Measurements from ENCODE around the gene GFOD1. TPM values are rescaled to one million over a fixed set of nuclear protein-coding genes. Genes with fewer than 3 reads are reported as not detected.

Gene GFOD1, protein sequence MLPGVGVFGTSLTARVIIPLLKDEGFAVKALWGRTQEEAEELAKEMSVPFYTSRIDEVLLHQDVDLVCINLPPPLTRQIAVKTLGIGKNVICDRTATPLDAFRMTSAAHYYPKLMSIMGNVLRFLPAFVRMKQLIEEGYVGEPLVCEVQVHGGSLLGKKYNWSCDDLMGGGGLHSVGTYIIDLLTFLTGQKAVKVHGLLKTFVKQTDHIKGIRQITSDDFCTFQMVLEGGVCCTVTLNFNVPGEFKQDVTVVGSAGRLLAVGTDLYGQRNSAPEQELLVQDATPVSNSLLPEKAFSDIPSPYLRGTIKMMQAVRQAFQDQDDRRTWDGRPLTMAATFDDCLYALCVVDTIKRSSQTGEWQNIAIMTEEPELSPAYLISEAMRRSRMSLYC
- total RNA-seq = 1 to 10 TPM; 8.0 to 8.7 TPM

DNA sequence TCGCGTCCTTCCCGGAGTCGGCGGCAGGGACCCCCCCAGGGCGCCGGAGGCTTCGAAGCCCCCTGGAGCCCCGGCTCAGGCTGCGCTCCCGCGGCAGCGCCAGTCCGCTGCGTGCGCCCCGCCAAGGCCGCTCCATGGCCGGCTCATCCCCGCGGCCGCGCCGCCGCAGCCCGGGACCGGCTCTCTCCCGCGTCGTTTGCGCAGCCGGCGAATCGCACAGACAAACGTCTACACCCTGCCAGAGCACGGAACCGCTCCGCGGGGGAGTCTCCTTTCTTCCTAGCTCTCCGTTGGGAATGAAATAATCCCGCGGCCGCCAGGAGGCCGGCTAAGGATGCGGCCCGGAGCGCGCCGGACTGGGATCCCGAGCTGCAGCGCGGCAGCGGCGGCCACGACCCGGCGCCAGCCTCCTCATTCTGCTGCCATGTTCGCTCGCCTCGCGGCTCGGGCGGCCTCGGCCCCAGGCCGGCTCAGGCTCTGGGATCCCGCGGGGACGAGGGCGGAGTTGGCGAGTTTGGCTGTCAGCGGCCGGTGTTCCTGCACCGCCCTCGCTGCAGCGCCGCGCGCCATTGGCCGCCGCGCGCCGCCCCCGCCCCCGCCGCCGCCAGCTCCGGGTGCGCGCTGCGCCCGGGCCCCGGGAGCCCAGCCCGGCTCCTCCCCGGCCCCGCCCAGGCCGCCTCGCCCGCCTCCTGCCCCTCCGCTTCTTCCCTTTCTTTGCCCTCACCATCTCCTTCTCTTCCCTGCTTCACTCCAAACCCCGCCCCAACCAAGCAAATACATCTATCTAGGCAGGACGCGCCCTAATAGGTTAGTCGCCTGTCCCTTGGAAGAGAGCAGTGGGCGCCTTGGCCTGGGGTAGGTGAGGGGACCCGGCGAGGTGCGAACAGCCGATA, at the start of gene GFOD1:
Gene GFOD1, minus strand, starts transcription at position 479 of the 893 bp plus-strand sequence. CDS start 710 bp downstream, outside the sequence.
- peaks cover 12% of the 10 kb centered on the region for H3K27me3 Mint-ChIP-seq (ENCODE audit: low read depth)

DNA sequence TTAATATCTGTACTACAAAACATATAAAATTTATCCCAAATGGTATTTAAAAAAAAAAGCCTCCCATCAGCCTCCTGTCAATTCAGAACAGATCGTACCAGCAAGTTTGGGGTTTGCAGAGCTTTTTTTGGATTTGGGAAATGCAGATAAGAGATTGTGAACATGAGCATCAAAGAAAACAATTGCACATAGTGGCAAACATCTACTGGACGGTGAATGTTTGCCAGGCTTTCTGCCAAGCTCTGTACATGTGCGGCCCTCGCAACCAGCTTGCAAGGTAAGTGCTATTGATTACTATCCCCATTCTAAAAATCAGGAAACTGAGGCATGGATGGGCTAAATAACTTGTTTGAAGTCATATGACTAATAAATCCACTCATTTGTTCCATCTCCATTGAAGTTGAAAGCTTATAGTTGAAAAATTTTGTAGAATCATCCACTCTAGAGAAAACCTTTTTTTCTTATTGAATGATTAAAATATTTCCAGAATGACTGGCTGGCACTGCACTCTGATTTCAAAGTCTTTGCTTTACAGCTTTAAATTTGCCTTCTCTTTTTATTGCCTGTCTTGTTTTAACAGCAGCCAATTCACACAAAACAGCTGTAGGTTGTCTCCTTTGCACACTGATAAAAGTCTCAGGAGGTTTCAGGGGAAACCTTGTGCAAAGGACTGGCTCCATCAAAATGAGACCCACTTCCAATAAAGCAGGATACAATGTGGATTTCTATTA, 49.6 kb upstream of the GFOD1 start:
- H3K27ac Mint-ChIP-seq = no peak overlapping the region

More for the DNA sequence above, at the start of gene GFOD1:
- Mint-ChIP-seq H3K9me3 (ENCODE audit: insufficient read depth) (no peaks in the 10 kb centered on the region), H3K4me1 (ENCODE audit: low read depth) (peaks cover 49% of the 10 kb centered on the region), H3K36me3 (ENCODE audit: low read depth) (peaks cover 5% of the 10 kb centered on the region), H3K27ac (peak within 1 kb of the TSS; percentile 80), H3K4me3 (peak within 1 kb of the TSS; percentile 84)
- peak; percentile 82 for DNase-seq
- ATAC-seq = peak; percentile 87
- CTCF ChIA-PET = interaction anchor here (1.0 to 2.2 kb wide), 6 partner anchors 27 to 176 kb away, joined by 3 to 14 read pairs (median 3); partner anchors contain the start of gene SIRT5
- POLR2A ChIA-PET = interaction anchor here (0.5 to 1.1 kb wide), 8 partner anchors 8 to 194 kb away, joined by 3 to 4 read pairs (median 3); partner anchors contain the start of gene NOL7

DNA sequence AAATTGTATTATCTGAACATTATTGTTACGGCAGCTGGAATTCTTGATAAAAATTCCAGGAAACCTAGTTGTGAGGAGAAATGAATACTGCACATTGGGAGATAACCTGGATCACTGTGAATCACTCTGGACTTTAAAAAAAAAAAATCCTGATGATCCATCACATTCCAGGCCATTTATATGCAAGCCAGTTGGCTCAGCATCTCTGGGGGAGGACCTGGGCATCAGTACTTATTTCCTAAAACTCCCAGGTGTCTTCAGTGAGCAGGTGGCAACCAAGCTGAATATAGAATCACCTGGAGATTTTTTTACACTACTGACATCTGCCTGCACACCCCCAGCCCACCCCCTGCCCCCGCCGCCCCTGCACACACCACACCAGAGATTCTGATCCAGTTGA, 47.9 kb upstream of the GFOD1 start:
- H3K4me1 Mint-ChIP-seq (ENCODE audit: low read depth) = peaks cover 3% of the 10 kb centered on the region
- ChIA-PET CTCF (no interaction called here), POLR2A (no interaction called here)
- H3K4me3 Mint-ChIP-seq = no peak overlapping the region
- H3K36me3 Mint-ChIP-seq (ENCODE audit: low read depth) = no peaks in the 10 kb centered on the region
- no peaks in the 10 kb centered on the region for H3K9me3 Mint-ChIP-seq (ENCODE audit: insufficient read depth)
- no peak overlapping the region for H3K27ac Mint-ChIP-seq
- H3K27me3 Mint-ChIP-seq (ENCODE audit: low read depth) = peaks cover 5% of the 10 kb centered on the region
- DNase-seq (no peak), ATAC-seq (no peak)

More for the DNA sequence above, 49.6 kb upstream of the GFOD1 start:
- DNase-seq (no peak), ATAC-seq (no peak)
- Mint-ChIP-seq H3K9me3 (ENCODE audit: insufficient read depth) (no peaks in the 10 kb centered on the region), H3K4me1 (ENCODE audit: low read depth) (peaks cover 3% of the 10 kb centered on the region), H3K27me3 (ENCODE audit: low read depth) (peaks cover 5% of the 10 kb centered on the region), H3K4me3 (no peak overlapping the region), H3K36me3 (ENCODE audit: low read depth) (no peaks in the 10 kb centered on the region)
- CTCF ChIA-PET = interaction anchor here (0.7 to 2.5 kb wide), 6 partner anchors 37 to 206 kb away, joined by 3 to 13 read pairs (median 4); partner anchors contain the start of gene SIRT5
- POLR2A ChIA-PET = no interaction called here

DNA sequence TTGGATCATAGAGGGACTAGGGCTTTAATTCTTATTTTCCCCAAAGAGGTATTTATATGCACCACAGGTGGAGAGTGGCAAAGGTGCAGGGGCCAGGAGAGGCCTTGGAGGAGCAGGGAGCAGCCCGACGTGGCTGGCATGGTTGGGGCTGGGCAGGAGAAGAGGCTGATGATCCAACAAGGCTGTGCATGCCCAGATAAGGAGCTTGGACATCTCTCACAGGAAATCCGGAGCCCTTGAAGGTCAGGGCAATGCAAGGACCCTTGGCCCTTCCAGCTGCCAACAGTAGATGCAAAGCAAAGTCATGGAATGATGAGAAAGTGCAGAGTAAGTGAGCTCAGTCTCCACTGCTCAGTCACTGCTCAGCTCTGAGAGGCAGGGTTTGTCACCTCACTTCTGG, 47.1 kb upstream of the GFOD1 start:
- ChIA-PET POLR2A (no interaction called here), CTCF (no interaction called here)
- peaks cover 5% of the 10 kb centered on the region for H3K27me3 Mint-ChIP-seq (ENCODE audit: low read depth)
- H3K36me3 Mint-ChIP-seq (ENCODE audit: low read depth) = no peaks in the 10 kb centered on the region
- H3K4me3 Mint-ChIP-seq = no peak overlapping the region
- no peak for ATAC-seq
- DNase-seq = no peak
- no peaks in the 10 kb centered on the region for H3K9me3 Mint-ChIP-seq (ENCODE audit: insufficient read depth)
- no peak overlapping the region for H3K27ac Mint-ChIP-seq
- peaks cover 1% of the 10 kb centered on the region for H3K4me1 Mint-ChIP-seq (ENCODE audit: low read depth)

DNA sequence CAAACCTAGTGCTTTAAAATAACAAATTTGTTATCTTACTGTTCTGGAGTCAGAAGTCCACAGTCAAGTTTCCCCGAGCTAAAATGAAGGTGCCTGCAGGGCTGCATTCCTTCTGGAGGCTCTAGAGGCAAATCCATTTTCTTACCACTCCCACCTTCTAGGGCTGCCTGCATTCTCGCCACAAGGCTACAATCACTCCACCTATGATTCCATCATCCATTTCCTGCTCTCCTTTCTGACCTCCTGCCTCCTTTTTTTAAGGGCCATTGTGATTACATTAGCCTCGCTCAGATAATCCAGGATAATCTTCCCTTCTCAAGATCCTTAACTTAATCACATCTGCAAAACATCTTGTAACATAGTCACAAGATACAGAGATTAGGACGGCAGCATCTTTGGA, 44.6 kb upstream of the GFOD1 start:
- DNase-seq = no peak
- H3K4me1 Mint-ChIP-seq (ENCODE audit: low read depth) = peaks cover 4% of the 10 kb centered on the region
- ATAC-seq = no peak
- H3K36me3 Mint-ChIP-seq (ENCODE audit: low read depth) = no peaks in the 10 kb centered on the region
- no peaks in the 10 kb centered on the region for H3K27me3 Mint-ChIP-seq (ENCODE audit: low read depth)
- CTCF ChIA-PET = interaction anchor here (1.0 to 1.3 kb wide), 2 partner anchors 43 to 78 kb away, joined by 4 read pairs; no protein-coding TSS in a partner anchor
- no peak overlapping the region for H3K4me3 Mint-ChIP-seq
- POLR2A ChIA-PET = interaction anchor here (1.1 kb wide), 1 partner anchor 26 kb away, joined by 4 read pairs; no protein-coding TSS in a partner anchor
- H3K27ac Mint-ChIP-seq = no peak overlapping the region
- no peaks in the 10 kb centered on the region for H3K9me3 Mint-ChIP-seq (ENCODE audit: insufficient read depth)

DNA sequence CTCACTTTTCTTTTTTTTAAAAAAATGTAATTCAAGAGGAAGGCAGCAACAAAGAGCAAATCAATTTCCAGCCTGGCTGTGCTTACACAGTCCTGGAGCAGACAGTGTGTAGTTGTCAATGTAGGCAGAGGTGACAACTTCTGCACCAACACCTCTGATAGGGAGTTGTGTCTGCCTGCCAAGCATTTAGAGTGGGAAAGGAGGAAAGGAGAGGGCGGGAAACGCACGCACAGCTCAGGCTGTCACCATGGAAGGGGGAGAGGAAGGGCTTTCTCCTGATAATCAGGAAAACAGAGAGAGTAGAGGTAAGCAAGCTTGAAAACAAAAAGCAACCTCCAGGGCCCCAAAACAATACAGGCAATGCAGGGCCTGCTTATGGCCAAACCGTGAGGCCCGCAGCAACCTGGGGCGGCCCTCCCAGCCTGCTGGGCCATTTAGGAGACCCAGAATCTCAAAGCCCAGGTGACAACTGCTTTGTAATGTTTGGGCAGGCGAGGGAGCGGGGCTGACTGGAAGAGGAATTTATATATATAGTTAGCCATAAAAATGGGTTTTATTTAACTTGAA, 41.5 kb upstream of the GFOD1 start:
- Mint-ChIP-seq H3K4me1 (ENCODE audit: low read depth) (peaks cover 17% of the 10 kb centered on the region), H3K27me3 (ENCODE audit: low read depth) (no peaks in the 10 kb centered on the region), H3K4me3 (no peak overlapping the region), H3K27ac (no peak overlapping the region), H3K9me3 (ENCODE audit: insufficient read depth) (no peaks in the 10 kb centered on the region), H3K36me3 (ENCODE audit: low read depth) (no peaks in the 10 kb centered on the region)
- ChIA-PET CTCF (interaction anchor here (1.0 to 1.3 kb wide), 2 partner anchors 46 to 190 kb away, joined by 3 to 4 read pairs; partner anchors contain the start of gene SIRT5), POLR2A (no interaction called here)
- DNase-seq (no peak), ATAC-seq (no peak)

DNA sequence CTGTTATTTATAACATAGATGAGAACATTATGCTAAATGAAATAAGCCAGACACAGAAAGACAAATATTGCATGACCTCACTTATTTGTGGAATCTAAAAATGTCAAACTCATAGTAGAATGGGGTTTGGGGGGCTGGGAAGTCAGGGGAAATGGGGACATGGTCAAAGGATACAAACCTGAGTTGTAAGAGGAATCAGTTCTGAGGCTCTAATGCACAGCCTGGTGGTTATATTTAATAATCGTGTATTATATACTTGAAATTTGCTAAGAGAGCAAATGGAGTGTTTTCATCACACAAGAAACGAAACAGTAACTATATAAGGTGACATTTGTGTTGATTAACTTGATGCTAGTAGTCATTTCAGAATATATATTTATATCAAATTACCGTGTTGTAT, 40.8 kb upstream of the GFOD1 start:
- H3K36me3 Mint-ChIP-seq (ENCODE audit: low read depth) = no peaks in the 10 kb centered on the region
- no peaks in the 10 kb centered on the region for H3K9me3 Mint-ChIP-seq (ENCODE audit: insufficient read depth)
- DNase-seq (no peak), ATAC-seq (no peak)
- H3K4me3 Mint-ChIP-seq = no peak overlapping the region
- POLR2A ChIA-PET = no interaction called here
- CTCF ChIA-PET = interaction anchor here (1.0 to 1.3 kb wide), 2 partner anchors 47 to 190 kb away, joined by 3 to 4 read pairs; partner anchors contain the start of gene SIRT5
- H3K27me3 Mint-ChIP-seq (ENCODE audit: low read depth) = no peaks in the 10 kb centered on the region
- H3K27ac Mint-ChIP-seq = no peak overlapping the region
- H3K4me1 Mint-ChIP-seq (ENCODE audit: low read depth) = peaks cover 17% of the 10 kb centered on the region

DNA sequence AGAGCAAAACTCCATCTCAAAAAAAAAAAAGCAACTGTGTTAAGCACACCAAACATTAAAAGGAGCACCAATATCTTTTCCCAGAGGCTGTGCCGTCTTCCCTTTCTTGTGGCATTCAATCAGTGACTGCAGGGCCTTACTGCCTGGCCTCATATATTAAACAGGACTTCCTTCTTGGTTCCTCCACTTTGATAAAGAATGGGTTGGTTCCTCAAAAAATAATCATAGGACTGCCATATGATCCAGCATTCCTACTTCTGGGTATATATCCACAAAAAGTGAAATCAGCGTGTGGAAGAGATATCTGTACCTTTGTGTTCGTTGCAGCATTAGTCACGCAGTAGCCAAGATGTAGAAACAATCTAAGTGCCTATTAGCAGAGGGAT, 40.3 kb upstream of the GFOD1 start:
- H3K4me1 Mint-ChIP-seq (ENCODE audit: low read depth) = peaks cover 17% of the 10 kb centered on the region
- CTCF ChIA-PET = interaction anchor here (1.3 to 2.1 kb wide), 2 partner anchors 47 to 144 kb away, joined by 4 read pairs; partner anchors contain the start of gene SIRT5
- POLR2A ChIA-PET = no interaction called here
- H3K9me3 Mint-ChIP-seq (ENCODE audit: insufficient read depth) = no peaks in the 10 kb centered on the region
- ATAC-seq = no peak
- H3K27me3 Mint-ChIP-seq (ENCODE audit: low read depth) = no peaks in the 10 kb centered on the region
- no peak overlapping the region for H3K27ac Mint-ChIP-seq
- no peak overlapping the region for H3K4me3 Mint-ChIP-seq
- H3K36me3 Mint-ChIP-seq (ENCODE audit: low read depth) = no peaks in the 10 kb centered on the region
- no peak for DNase-seq

DNA sequence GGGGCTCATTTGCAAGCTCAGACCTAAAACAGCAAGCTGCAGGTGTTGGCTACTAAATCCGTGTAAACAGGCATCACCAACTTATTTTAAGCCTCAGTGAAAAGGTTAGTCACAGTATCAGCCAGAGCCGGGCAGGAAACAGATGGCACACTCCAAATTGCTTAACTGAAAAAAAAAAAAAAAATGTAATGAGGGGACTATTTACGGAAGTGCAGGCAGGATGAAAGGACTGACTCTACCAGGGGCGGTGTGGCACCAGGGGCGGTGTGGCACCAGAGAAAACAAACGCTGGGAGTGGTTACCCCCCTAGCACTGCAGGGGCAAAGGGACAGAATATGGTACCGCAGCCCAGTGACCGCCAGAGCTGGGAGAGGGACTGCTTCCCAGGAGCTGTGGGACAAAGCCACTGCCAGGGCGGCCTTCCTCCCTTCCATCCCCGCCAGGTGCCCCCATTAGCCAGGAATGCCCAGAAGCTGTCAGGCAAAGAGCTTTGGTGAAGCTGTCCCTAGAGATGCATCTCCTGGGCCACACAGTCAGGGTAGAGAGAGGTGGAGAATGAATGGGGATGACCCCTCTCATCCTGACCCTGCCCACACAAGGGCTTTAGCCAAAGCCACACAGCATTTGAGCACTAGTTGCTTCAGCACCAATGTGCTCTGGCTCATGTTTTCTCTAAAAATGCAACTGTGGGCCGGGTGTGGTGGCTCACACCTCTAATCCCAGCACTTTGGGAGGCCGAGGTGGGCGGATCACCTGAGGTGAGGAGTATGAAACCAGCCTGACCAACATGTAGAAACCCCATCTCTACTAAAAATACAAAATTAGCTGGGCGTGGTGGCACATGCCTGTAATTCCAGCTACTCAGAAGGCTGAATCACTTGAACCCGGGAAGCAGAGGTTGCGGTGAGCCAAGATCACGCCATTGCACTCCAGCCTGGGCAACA, 39.6 kb upstream of the GFOD1 start:
- no peak overlapping the region for H3K4me3 Mint-ChIP-seq
- DNase-seq (peak; percentile 46), ATAC-seq (peak; percentile 83)
- peaks cover 17% of the 10 kb centered on the region for H3K4me1 Mint-ChIP-seq (ENCODE audit: low read depth)
- no peaks in the 10 kb centered on the region for H3K27me3 Mint-ChIP-seq (ENCODE audit: low read depth)
- ChIA-PET CTCF (interaction anchor here (1.3 to 2.1 kb wide), 2 partner anchors 48 to 143 kb away, joined by 4 read pairs; partner anchors contain the start of gene SIRT5), POLR2A (interaction anchor here (0.7 to 1.2 kb wide), 2 partner anchors 41 to 88 kb away, joined by 3 read pairs; partner anchors contain the start of gene NOL7)
- peak overlapping the region; percentile 68 for H3K27ac Mint-ChIP-seq
- H3K36me3 Mint-ChIP-seq (ENCODE audit: low read depth) = no peaks in the 10 kb centered on the region
- no peaks in the 10 kb centered on the region for H3K9me3 Mint-ChIP-seq (ENCODE audit: insufficient read depth)

DNA sequence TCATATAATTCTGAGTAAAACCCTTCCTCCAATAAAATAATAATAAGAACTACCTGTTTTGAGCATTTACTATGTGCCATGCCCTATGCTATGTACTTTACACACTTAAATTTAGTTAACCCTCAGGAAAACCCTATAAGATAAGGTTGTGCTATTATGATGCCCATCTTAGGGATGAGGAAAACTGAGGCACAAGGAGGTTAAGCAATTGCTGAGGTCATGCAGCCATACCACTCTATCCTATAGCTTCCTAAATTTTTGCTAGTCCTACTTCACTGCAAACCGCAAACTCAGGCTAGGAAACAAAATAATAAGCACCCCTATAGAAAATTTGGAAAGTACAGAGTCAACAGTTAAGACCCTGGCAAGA, 38.9 kb upstream of the GFOD1 start:
- DNase-seq (no peak), ATAC-seq (no peak)
- ChIA-PET CTCF (interaction anchor here (1.0 to 2.1 kb wide), 3 partner anchors 12 to 143 kb away, joined by 3 to 4 read pairs (median 4); partner anchors contain the start of gene SIRT5), POLR2A (interaction anchor here (0.7 to 1.2 kb wide), 2 partner anchors 40 to 89 kb away, joined by 3 read pairs; partner anchors contain the start of gene NOL7)
- Mint-ChIP-seq H3K36me3 (ENCODE audit: low read depth) (no peaks in the 10 kb centered on the region), H3K9me3 (ENCODE audit: insufficient read depth) (no peaks in the 10 kb centered on the region), H3K27me3 (ENCODE audit: low read depth) (peaks cover under 1% of the 10 kb centered on the region), H3K4me3 (no peak overlapping the region), H3K27ac (peak overlapping the region; percentile 68), H3K4me1 (ENCODE audit: low read depth) (peaks cover 17% of the 10 kb centered on the region)

All from activated CD8-positive, alpha-beta T cell treated with anti-CD3 and anti-CD28 coated beads, Interleukin-2, amount 10 ng/mL, durations not matched to agents 7 days and 5 days (primary cell).